AG10803 (cell line): ENCODE results near the gene RAPGEF1.

ENCODE experiments used
- DNase-seq: peaks from one replicate; pipeline ENCODE4 v3.0.0; 2010; ENCODE audit warnings: low read depth
- H3K4me3 ChIP-seq: 2 replicates; pipeline ENCODE4 v1.5.1; 2011; ENCODE audit warnings: mild to moderate bottlenecking, low read length, control low read depth
- TF ChIP-seq, protein P1 (sequence below): conservative IDR thresholded peaks from 2 replicates; pipeline ENCODE4 v1.5.1; 2011; ENCODE audit warnings: mild to moderate bottlenecking, low read length, control low read depth, inconsistent platforms

RAPGEF1 gene

DNA sequence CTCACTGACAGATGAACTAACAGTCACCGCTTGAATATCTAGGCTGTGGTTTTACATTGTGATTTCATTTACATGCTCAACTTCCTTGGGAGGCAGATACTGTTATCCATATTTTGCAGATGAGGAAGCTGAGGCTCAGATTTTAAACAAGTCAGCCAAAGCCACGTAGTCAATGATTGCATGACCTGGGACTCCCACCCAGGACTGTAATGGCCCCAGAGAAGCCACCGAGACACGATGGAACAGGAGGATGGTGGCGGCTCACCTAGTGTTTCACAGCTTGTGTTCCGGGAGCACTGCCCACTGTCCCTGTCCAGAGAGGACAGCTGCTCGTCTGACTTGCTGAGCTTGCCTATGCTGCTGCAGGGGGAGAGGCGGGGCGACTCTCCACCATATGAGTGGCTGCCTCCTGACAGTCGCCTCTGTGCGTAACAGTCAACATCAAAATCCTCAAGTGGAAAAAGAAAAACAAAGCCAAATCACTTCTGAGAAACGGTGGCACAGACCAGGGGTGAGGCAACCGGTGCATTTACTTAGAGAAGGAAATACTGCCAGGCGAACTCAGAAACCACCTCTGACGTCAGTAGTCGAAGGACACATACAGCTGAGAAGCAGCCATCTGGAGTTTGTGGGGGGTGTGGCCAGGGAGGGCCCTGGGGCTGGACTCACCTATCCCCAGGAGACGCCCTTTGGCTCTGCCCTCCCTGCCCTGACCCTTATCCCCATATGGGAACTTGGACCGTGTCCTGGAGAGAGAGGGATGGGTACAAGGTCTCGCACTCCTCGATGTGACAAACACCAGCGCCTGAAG, 112.0 kb downstream of the RAPGEF1 start:
- no peak overlapping the region for H3K4me3 ChIP-seq
- TF ChIP-seq, protein P1, sequence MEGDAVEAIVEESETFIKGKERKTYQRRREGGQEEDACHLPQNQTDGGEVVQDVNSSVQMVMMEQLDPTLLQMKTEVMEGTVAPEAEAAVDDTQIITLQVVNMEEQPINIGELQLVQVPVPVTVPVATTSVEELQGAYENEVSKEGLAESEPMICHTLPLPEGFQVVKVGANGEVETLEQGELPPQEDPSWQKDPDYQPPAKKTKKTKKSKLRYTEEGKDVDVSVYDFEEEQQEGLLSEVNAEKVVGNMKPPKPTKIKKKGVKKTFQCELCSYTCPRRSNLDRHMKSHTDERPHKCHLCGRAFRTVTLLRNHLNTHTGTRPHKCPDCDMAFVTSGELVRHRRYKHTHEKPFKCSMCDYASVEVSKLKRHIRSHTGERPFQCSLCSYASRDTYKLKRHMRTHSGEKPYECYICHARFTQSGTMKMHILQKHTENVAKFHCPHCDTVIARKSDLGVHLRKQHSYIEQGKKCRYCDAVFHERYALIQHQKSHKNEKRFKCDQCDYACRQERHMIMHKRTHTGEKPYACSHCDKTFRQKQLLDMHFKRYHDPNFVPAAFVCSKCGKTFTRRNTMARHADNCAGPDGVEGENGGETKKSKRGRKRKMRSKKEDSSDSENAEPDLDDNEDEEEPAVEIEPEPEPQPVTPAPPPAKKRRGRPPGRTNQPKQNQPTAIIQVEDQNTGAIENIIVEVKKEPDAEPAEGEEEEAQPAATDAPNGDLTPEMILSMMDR, result no peak
- peak; percentile 55 for DNase-seq

- H3K4me3 ChIP-seq, result no peak overlapping the region
- no peak for DNase-seq
- TF ChIP-seq, protein P1, result no peak
Observed at GRCh38 chr9:131627326-131627647, 112.6 kb downstream of the RAPGEF1 start.

- H3K4me3 ChIP-seq, result no peak overlapping the region
- DNase-seq, result no peak
- TF ChIP-seq, protein P1, result no peak
Observed at GRCh38 chr9:131625790-131626670, 113.8 kb downstream of the RAPGEF1 start.

- TF ChIP-seq, protein P1, result no peak
- no peak overlapping the region for H3K4me3 ChIP-seq
- no peak for DNase-seq
Observed at GRCh38 chr9:131625508-131625787, 114.4 kb downstream of the RAPGEF1 start.

- DNase-seq, result no peak
- TF ChIP-seq, protein P1, result no peak
- no peak overlapping the region for H3K4me3 ChIP-seq
Observed at GRCh38 chr9:131624636-131625507, 115.0 kb downstream of the RAPGEF1 start.

DNA sequence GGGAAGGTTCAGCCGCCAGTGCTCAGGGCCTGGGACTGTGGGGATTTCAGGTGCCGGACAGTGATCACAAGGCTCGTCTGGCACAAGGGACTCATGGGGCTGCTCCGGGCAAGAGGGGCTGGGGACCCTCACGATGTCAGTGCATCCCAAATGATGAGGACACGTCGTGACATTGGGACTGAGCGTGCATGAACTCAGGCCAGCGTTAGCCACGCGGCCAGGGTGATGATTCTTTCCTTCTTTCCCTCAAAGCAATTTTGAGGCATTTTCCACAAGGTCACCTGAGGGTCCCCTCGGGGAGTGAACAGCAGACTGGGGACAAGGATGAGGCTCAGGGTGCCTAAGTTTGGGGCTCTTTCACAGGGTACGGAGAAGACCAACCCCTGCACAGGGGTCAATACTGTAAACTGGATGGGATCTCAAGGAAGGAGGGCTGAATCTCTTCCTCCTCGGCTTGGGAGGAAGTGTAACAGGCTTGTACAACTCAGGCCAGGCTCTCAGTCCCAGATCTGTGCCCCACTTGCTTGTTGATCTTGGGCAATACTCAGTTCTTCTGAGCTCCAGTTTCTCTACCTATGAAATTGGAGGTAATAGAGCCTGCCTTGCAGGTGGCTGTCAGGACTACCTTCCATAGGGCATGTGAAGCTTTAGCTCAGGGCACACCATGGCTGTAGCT, 116.1 kb downstream of the RAPGEF1 start:
- H3K4me3 ChIP-seq, result no peak overlapping the region
- TF ChIP-seq, protein P1, result no peak
- no peak for DNase-seq
